ES-I3 (cell line): ENCODE measurements around the gene ENC1.

ENCODE experiments used
- H3K36me3 ChIP-seq: 2 replicates; pipeline ENCODE4 v1.6.1; 2013; ENCODE audit warnings: mild to moderate bottlenecking, low read length, control low read depth, moderate library complexity; ENCODE audit not compliant: insufficient read depth
- H3K4me1 ChIP-seq: 2 replicates; pipeline ENCODE4 v1.6.1; 2013; ENCODE audit warnings: mild to moderate bottlenecking, control low read depth, low read length; ENCODE audit not compliant: insufficient read depth
- H3K9ac ChIP-seq: 2 replicates; pipeline ENCODE4 v1.6.1; 2013; ENCODE audit warnings: low read depth, mild to moderate bottlenecking, low read length, moderate library complexity
- H3K9me3 ChIP-seq: 2 replicates; pipeline ENCODE4 v1.6.1; 2013; ENCODE audit warnings: mild to moderate bottlenecking, low read length, moderate library complexity; ENCODE audit not compliant: control insufficient read depth, insufficient read depth

ENC1 gene

DNA sequence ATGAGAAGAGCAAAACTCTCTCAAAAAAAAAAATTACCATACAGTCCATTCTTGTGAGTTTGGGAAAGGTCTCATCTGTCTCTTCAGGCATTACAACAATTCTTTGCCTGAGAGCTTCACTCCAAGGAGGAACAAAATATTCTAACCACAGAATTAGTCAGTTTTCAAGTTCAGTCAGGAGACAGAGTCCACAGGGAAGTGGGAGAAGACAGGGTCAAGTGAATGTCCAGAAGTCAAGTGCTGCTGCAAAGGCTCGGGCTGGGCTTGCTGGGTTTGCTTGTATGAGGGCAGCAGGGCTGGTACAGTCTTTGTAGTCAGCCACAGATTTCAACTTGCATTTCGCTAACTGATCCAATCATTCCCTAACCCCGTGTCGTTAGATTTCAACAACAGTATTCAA lies 26.9 kb upstream of the ENC1 start:
- H3K9ac ChIP-seq, result no peak overlapping the region
- H3K4me1 ChIP-seq, result peaks cover 4% of the 10 kb centered on the region; the same call in 1 of the 2 replicates

GRCh38 chr5:74665816-74666215 lies 25.3 kb upstream of the ENC1 start:
- H3K9ac ChIP-seq, result no peak overlapping the region
- H3K9me3 ChIP-seq, result no peaks in the 10 kb centered on the region
- H3K4me1 ChIP-seq, result peaks cover 4% of the 10 kb centered on the region; the same call in 1 of the 2 replicates
- H3K36me3 ChIP-seq, result no peaks in the 10 kb centered on the region

More for the DNA sequence above, 26.9 kb upstream of the ENC1 start:
- no peaks in the 10 kb centered on the region for H3K9me3 ChIP-seq
- H3K36me3 ChIP-seq, result no peaks in the 10 kb centered on the region

- Histone ChIP-seq H3K9ac (no peak overlapping the region), H3K36me3 (no peaks in the 10 kb centered on the region), H3K9me3 (no peaks in the 10 kb centered on the region), H3K4me1 (peaks cover 9% of the 10 kb centered on the region)
Observed at GRCh38 chr5:74665273-74665672, 24.7 kb upstream of the ENC1 start.

- Histone ChIP-seq H3K36me3 (no peaks in the 10 kb centered on the region), H3K4me1 (peaks cover 11% of the 10 kb centered on the region), H3K9ac (no peak overlapping the region), H3K9me3 (no peaks in the 10 kb centered on the region)
Observed at GRCh38 chr5:74664551-74664950, 24.0 kb upstream of the ENC1 start.

DNA sequence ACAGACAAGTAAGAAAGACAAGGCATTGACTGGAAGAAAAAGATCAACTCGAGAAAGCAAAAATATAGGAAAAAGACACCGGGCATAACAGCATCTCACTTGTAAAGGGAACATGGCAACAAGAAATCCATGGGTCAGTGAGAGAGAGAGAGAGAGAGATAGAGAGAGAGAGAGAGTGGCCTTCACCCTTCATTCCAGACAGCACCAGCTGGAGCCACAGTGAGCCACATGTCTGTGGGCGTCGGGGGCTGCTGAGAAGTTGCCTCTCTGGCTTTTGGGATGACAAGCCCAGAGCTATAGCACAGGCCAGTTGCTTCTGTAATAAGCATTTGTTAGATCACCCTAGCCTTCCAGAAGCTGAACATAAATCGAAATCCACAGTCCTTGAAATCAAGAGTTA lies 20.3 kb upstream of the ENC1 start:
- Histone ChIP-seq H3K9ac (no peak overlapping the region), H3K36me3 (no peaks in the 10 kb centered on the region), H3K9me3 (no peaks in the 10 kb centered on the region; the same call in 1 of the 2 replicates), H3K4me1 (peaks cover 7% of the 10 kb centered on the region; the same call in 1 of the 2 replicates)

DNA sequence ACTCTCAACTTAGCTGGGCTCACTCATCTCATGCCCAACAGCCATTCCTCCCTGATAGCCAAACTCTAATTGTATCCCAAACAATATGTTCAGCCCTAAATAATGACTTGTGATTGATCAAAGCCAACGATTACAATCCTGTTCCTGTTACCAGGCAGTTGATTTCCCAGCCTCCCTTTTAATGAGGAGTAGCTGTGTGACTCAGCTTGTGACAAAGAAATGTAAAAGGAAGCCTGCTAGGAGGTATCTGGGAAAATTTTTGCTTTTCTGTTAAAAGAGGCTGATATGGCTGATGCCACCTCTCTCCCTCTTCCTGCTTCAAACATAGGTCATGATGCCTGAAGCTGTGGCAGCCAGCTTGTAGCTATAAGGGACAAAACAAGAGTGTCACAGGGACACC lies 19.6 kb upstream of the ENC1 start:
- H3K4me1 ChIP-seq, result peaks cover 7% of the 10 kb centered on the region; the same call in 1 of the 2 replicates
- no peaks in the 10 kb centered on the region for H3K36me3 ChIP-seq
- no peaks in the 10 kb centered on the region; the same call in 1 of the 2 replicates for H3K9me3 ChIP-seq
- no peak overlapping the region for H3K9ac ChIP-seq

GRCh38 chr5:74659172-74659571 lies 18.6 kb upstream of the ENC1 start:
- Histone ChIP-seq H3K36me3 (no peaks in the 10 kb centered on the region), H3K9ac (no peak overlapping the region), H3K4me1 (peaks cover 7% of the 10 kb centered on the region; the same call in 1 of the 2 replicates), H3K9me3 (no peaks in the 10 kb centered on the region; the same call in 1 of the 2 replicates)

GRCh38 chr5:74657165-74657564 lies 16.6 kb upstream of the ENC1 start:
- H3K36me3 ChIP-seq, result no peaks in the 10 kb centered on the region
- no peak overlapping the region for H3K9ac ChIP-seq
- no peaks in the 10 kb centered on the region; the same call in 1 of the 2 replicates for H3K9me3 ChIP-seq
- peaks cover 7% of the 10 kb centered on the region; the same call in 1 of the 2 replicates for H3K4me1 ChIP-seq

GRCh38 chr5:74655716-74656115 lies 15.2 kb upstream of the ENC1 start:
- Histone ChIP-seq H3K9ac (no peak overlapping the region), H3K9me3 (no peaks in the 10 kb centered on the region; the same call in 1 of the 2 replicates), H3K36me3 (no peaks in the 10 kb centered on the region), H3K4me1 (peaks cover 7% of the 10 kb centered on the region; the same call in 1 of the 2 replicates)

GRCh38 chr5:74655206-74655605 lies 14.7 kb upstream of the ENC1 start:
- H3K9ac ChIP-seq, result no peak overlapping the region
- H3K4me1 ChIP-seq, result peaks cover 1% of the 10 kb centered on the region; the same call in 1 of the 2 replicates
- H3K9me3 ChIP-seq, result no peaks in the 10 kb centered on the region; the same call in 1 of the 2 replicates
- no peaks in the 10 kb centered on the region for H3K36me3 ChIP-seq

GRCh38 chr5:74653991-74654390 lies 13.5 kb upstream of the ENC1 start:
- no peaks in the 10 kb centered on the region for H3K4me1 ChIP-seq
- no peaks in the 10 kb centered on the region for H3K36me3 ChIP-seq
- no peaks in the 10 kb centered on the region; the same call in 1 of the 2 replicates for H3K9me3 ChIP-seq
- no peak overlapping the region for H3K9ac ChIP-seq

DNA sequence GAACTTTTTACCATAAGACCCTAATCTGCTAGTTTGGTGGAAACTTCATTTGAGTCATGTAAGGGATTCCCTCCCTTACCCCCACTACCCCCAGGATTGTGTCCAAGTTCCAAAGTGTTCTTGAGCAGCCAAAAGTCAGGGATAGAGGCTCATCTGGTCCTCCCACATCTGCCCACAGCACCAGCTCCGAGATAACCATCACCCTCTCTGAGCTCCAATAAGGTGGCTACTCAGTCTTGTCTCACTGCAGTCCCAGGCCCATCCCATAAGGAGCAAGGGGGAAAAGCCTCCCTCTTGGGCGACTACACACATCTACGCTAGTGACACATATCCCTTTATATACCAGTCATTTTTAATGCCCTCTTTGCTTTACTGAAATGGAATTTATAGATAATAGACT lies 12.0 kb upstream of the ENC1 start:
- Histone ChIP-seq H3K36me3 (no peaks in the 10 kb centered on the region), H3K4me1 (no peaks in the 10 kb centered on the region), H3K9me3 (no peaks in the 10 kb centered on the region), H3K9ac (no peak overlapping the region)

- H3K36me3 ChIP-seq, result no peaks in the 10 kb centered on the region
- no peaks in the 10 kb centered on the region for H3K4me1 ChIP-seq
- no peak overlapping the region for H3K9ac ChIP-seq
- no peaks in the 10 kb centered on the region for H3K9me3 ChIP-seq
Observed at GRCh38 chr5:74651710-74652109, 11.2 kb upstream of the ENC1 start.

DNA sequence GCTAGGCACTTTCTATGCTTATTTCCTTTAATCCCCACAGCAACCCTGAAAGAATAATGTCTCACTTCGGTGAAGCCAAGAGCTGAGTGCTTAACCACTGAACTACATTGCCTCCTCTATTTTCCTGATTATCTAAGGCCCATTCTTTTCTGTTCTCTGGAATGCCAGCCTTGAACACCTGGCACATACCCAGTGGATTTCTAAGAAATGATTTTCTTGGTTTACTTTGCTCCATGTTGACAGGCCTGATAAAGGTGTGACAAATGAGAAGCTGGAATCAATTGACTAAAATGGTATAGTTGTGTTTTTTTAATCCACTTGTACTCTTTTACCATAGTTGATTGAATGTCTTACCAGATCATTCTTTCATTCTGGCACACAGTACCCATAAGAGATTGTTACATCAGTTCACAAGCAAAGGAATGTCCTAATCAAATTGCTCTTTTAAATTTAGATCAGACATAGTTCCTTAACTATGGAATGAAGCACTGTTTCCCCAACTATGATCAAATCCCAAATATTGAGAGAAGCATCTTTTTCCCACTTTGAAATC lies 9.0 kb upstream of the ENC1 start:
- no peak overlapping the region for H3K9ac ChIP-seq
- H3K36me3 ChIP-seq, result no peaks in the 10 kb centered on the region
- no peaks in the 10 kb centered on the region for H3K9me3 ChIP-seq
- no peaks in the 10 kb centered on the region for H3K4me1 ChIP-seq

- H3K4me1 ChIP-seq, result no peaks in the 10 kb centered on the region
- no peak overlapping the region for H3K9ac ChIP-seq
Observed at GRCh38 chr5:74648835-74649293, 8.3 kb upstream of the ENC1 start.

More at GRCh38 chr5:74648835-74649293, 8.3 kb upstream of the ENC1 start:
- no peaks in the 10 kb centered on the region for H3K9me3 ChIP-seq
- H3K36me3 ChIP-seq, result no peaks in the 10 kb centered on the region
